Measurements from ENCODE around the gene TRAF3IP1. TPM values are rescaled to one million over a fixed set of nuclear protein-coding genes. Genes with fewer than 3 reads are reported as not detected.
"Not testable (repeated sequence)": the region's sequence is repeated elsewhere in the genome, so short reads cannot be mapped to it uniquely, and the experiment has no call there.

The TRAF3IP1 gene
- polyA plus RNA-seq, 3 donors, result 22.7 to 24.6 (median 22.8) TPM

DNA sequence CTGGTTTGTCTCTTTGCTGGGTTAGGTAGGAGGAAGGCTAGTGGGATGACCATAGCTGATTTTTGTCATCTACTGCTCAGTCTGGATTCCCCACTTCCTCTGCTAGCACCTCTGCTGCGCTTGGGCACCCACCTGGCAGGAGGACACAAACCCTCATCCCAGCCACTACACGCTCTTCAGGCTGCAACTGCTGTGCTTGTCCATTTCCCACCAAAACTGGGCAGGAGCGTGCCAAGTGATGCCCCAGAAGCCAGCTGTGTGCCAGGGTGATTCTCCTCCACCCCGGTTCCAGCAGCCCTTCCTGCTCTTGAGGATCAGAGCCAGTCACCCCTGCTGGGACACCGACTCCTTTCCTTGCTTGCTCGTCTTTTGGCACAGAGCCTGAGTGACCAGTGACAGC is 16.2 kb upstream of the TRAF3IP1 start:
- DNase-seq (ENCODE audit: extremely low read depth in 1 of 11, low read depth in 9 of 11, low spot score in 4 of 11), result no peak

DNA sequence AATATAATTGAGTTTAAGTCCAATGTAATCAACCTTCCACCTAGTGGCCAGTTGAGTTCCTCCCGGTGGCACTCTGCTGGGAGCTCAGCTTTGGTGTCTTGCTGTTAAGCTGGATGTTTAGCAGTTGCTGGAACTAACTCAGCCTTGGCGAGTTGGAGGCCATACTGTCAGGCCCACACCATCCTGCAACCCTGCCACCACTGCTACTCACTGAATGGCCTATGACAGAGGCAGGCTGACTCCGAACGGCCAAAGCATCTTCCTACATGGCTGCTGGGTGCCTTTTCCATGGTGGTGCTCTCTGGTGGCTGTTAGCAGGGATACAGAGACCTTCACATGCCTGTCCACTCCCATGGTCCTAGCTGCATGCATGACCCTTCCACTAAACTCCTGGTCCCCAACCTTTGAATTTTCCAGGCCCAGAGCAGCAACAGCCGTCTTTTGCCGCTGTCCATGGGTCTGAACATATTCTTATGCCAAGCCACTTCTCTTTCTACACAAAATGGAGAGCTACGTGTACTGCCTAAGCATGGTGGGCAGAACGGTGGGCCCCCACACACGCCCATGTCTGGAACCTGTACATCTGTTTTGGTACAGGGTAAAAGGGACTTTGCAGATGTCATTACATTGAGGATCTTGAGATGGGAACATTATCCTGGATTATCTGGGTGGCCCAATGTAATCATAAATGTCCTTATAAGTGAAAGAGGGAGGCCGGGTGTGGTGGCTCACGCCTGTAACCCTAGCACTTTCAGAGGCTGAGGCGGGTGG is 15.0 kb upstream of the TRAF3IP1 start:
- no peak for DNase-seq (ENCODE audit: extremely low read depth in 1 of 11, low read depth in 9 of 11, low spot score in 4 of 11)

DNA sequence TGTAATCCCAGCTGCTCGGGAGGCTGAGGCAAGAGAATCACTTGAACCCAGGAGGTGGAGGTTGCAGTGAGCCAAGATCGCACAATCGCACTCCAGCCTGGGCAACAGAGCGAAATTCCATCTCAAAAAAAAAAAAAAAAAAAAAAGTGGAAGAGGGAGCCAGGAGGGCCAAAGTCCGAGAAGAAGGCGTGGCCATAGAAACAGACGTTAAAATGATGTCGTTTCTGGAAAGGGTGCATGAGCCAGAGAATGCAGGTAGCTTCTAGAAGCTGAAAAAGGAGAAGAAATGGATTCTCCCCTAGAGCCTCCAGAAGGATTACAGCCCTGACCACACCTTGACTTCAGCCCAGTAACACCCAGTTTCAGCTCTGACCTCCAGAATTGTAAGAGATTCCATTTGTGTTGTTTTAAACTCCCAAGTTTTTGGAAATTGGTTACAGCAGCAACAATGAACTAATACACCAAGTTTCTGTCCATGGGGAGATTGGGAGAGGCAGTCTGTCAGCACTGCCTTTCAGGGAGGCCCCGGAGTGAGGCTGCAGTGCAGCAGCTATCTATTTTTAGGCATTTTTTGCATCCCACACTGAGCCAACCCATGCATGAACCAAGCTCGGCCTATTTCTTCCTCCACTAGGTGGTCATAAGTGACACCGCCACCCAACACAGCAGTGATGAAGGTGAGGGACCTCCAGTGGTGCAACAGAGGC is 14.2 kb upstream of the TRAF3IP1 start:
- no peak for DNase-seq (ENCODE audit: extremely low read depth in 1 of 11, low read depth in 9 of 11, low spot score in 4 of 11)

DNA sequence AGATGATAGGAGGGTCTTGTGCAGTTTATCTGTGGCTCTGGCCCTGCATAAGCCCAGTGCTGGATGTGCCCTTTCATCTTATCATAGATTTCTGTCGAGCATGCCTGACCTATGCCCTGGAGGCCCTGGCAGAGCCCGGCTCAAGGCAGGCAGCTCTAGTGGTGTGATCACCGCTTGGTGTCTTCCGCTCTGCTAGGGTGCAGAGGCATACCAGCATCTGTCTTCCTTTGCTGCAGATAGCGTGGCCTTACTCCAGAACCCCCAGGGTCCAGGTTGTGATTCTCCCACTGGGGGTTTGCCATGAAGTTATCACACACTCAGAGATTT is 13.7 kb upstream of the TRAF3IP1 start:
- DNase-seq (ENCODE audit: extremely low read depth in 1 of 11, low read depth in 9 of 11, low spot score in 4 of 11), result no peak

DNA sequence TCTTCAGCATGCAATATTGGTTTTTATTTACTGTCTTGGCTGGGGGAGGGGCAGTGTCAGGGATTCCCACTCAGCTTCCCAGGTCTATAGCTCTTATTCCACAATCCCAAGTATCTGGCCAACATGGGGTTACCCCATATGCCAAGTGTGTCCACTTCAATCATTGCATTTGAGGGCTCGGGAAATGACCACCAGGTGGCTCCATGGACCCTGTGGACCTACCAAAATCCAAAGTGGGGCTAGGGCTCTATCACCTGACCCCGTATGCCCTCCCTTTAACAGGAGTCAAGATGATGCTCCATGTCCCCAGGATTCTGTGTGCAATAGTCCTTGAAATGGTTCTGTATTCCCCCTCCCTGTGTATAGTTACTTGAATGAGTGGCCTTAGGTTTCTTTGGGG is 12.1 kb upstream of the TRAF3IP1 start:
- no peak for DNase-seq (ENCODE audit: extremely low read depth in 1 of 11, low read depth in 9 of 11, low spot score in 4 of 11)

DNA sequence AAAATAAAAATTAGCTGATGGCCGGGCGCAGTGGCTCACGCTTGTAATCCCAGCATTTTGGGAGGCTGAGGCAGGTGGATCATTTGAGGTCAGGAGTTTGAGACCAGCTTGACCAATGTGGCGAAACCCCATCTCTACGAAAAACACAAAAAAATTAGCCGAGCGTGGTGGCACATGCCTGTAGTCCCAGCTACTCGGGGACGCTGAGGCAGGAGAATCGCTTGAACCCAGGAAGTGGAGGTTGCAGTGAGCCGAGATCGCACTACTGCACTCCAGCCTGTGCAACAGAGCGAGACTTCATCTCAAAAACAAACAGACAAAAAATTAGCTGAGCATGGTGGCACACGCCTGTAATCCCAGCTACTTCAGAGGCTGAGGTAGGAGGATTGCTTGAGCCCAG is 9.6 kb upstream of the TRAF3IP1 start:
- DNase-seq (ENCODE audit: extremely low read depth in 1 of 11, low read depth in 9 of 11, low spot score in 4 of 11), result not testable (repeated sequence)

DNA sequence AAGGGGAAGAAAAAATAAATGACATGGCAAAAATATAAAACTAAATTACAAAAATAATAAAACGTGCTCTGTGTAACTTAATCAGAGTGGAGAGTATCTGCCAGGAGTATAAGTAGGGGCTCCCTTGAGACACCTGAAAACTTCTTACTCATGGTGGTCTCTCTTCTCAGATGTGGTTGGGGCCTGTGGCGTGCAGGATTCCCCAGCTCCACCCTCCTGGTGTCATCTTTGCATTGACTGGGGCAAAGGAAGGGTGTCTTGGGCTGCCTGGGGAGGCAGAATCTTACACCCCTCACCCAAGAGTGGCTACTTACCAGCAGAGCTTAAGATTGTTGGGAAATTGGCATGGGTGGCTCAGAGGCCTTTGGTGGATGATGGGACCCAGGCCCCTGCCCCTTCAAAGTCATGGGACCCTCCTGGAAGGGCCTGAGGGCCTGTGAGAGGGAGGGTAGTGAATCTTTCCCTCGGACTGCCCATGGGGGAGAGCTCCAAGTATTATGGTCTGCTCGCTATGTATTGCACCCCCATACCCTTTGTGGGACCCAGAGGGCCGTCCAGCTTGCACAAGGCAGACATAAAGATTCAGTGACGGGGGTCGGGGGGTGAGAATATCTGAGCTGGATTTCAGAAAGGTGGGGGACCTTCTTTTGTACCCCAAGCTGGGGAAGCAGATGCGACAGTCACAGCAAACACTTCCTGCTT is 6.9 kb upstream of the TRAF3IP1 start:
- DNase-seq (ENCODE audit: extremely low read depth in 1 of 11, low read depth in 9 of 11, low spot score in 4 of 11), result no peak

DNA sequence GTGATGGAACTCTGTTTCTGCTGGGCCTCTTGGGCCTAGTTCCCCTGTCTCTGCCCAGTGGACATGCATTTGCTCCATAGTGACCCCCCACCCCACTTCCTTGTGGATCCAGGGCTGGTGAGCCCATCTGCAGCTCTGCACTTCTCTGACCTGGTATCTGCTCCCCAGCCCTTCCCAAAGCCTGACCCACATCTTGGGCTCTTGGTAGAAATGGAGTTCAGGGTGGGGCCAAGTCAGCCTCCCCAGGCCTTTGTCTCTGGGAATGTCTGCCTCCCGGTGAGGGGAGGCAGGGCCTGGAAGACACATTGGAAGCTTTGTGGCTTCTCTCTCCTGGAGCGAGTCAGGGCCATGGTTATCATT is 6.3 kb upstream of the TRAF3IP1 start:
- no peak for DNase-seq (ENCODE audit: extremely low read depth in 1 of 11, low read depth in 9 of 11, low spot score in 4 of 11)

DNA sequence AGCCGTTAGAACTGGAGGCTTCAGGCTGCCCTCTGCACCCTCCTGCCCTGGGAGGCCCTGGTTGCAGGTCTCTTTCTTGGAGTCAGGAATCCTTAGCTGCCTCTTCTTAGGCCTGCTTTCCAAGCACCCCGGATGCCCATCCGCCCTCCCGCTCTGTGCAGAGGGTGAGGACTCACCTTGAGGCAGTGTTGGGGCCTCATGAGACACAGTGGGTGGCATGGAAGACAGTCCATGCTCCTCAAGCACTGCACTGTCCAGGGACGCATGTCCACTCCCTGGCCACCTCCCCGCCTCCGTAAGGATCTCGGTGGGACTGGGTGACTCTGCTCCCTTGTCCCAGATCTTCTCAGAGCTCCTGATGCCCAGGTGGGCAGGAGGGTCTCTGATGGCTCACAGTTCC is 5.7 kb upstream of the TRAF3IP1 start:
- no peak for DNase-seq (ENCODE audit: extremely low read depth in 1 of 11, low read depth in 9 of 11, low spot score in 4 of 11)

DNA sequence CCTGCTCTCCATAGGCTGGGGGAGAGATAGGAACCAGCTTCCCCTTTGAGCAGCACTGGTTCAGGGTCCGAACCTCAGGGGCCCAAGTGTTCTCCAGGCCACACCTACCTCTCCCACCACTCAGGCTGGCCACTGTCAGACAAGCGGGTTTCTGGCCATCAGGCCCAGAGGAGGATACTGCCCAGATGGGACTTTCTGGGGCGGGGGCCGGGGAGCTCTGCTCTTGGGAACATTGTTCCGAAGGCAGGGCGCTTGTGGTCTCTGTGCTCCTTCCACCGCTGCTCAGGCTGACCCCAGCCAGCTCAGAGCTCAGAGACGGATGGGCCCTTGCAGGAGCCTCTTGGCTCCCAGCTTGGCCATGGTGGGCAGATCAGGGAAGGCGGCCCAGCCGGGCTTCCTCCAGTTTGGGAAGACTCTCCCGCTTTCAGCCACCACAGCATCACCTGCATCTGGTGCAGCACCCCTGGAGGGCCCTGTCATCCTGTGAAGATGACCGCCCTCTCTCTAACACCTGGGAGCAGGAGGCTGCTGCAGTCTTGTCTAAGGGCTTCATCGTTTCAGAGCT is 5.2 kb upstream of the TRAF3IP1 start:
- no peak for DNase-seq (ENCODE audit: extremely low read depth in 1 of 11, low read depth in 9 of 11, low spot score in 4 of 11)

DNA sequence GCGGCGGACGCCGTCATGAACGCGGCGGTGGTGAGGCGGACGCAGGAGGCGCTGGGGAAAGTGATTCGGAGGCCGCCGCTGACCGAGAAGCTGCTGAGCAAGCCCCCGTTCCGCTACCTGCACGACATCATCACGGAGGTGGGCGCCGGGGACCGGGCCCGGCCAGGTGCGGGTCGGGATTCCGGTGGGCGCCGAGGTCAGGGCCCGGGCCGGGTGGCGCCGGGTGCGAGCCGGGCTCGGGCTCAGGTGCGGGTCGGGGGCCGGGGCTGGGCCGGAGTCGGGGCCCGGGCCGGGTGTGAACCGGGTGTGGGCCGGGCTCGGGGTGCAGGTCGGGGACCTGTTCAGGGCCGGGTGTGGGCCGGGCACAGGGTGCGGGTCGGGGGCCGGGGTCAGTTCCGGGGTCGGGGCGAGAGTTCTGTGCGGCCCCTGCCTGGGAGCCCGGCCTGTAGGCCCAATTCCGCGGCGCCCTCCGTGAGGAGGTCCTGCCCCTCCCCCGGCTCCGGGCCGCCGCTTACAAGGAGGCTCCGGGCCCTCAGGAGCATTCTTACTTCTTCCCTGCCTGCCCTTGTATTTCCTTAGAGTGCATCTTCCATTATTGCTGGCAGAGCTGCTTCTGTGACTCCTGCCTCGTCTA is 447 bp downstream of the TRAF3IP1 start:
- DNase-seq (ENCODE audit: extremely low read depth in 1 of 11, low read depth in 9 of 11, low spot score in 4 of 11), result no peak

DNA sequence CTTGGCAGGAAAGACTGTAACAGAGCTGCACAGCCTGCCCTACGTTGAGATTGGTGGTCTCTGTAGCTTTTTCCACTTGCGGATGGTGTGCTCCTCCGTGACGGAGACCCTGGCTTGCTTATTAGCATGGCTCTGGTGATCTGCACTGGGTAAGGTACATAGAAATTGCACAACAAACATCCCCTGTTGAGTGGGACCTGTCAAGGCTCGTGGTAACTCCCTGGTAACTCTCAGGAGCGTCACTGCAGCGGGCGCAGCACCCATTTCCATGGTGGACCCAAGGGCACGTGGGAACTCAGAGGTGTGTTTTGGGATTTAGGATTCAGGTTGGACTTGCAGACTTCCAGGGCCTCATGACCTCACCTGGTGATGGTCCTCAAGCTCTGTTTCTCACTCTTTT is 1.1 kb downstream of the TRAF3IP1 start:
- DNase-seq (ENCODE audit: extremely low read depth in 1 of 11, low read depth in 9 of 11, low spot score in 4 of 11), result no peak

DNA sequence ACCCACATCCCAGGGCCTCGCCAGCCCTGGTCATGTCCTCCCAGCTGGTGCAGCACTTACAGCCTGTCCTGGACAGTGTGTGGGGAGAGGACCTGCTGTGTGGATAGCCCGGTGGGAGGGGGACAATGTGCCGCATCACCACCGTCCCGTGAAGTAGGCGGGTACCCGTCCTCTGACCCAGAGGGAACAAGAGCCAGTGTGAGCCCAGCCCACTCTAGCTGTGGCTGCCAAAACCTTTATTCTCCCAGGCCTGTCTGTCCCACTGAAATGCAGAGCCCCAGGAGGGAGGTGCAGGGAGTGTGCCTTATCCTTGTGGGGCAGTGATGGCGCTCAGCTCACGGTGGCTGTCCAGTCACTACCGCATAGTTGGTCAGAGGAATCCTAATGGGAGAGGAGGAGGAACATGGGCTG is 1.7 kb downstream of the TRAF3IP1 start:
- no peak for DNase-seq (ENCODE audit: extremely low read depth in 1 of 11, low read depth in 9 of 11, low spot score in 4 of 11)

DNA sequence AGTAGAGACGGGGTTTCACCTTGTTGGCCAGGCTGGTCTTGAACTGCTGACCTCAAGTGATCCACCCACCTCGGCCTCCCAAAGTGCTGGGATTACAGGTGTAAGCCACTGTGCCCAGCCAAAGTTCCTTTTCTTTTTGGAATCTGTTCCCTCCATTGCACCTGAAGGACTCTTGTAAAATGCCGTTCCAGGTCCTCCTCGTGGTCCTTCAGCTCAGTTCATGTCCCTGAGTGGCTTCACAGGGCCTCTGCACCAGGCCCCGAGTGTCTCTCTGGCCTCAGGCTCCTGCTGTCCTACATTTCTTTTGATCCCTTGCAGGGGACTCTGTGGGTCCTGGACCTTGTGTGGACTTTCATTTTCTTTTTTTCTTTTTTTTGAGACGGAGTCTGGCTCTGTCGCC is 3.9 kb downstream of the TRAF3IP1 start:
- DNase-seq (ENCODE audit: extremely low read depth in 1 of 11, low read depth in 9 of 11, low spot score in 4 of 11), result not testable (repeated sequence)

DNA sequence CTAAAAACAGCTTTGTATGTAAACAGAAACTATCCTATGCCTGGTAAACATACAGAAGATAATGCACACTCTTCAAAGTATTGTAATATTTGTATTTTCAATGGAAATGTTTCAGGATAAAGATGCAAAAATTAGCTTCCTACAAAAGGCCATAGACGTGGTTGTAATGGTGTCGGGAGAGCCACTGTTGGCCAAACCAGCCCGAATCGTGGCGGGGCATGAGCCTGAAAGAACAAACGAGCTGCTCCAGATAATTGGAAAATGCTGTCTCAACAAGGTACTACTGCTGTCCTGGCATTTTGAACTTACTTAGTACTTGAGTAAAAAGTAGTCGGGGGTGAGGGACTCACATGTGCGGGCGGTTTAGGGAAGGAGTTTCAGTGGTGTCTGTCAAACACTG is 5.4 kb downstream of the TRAF3IP1 start:
- DNase-seq (ENCODE audit: extremely low read depth in 1 of 11, low read depth in 9 of 11, low spot score in 4 of 11), result no peak

DNA sequence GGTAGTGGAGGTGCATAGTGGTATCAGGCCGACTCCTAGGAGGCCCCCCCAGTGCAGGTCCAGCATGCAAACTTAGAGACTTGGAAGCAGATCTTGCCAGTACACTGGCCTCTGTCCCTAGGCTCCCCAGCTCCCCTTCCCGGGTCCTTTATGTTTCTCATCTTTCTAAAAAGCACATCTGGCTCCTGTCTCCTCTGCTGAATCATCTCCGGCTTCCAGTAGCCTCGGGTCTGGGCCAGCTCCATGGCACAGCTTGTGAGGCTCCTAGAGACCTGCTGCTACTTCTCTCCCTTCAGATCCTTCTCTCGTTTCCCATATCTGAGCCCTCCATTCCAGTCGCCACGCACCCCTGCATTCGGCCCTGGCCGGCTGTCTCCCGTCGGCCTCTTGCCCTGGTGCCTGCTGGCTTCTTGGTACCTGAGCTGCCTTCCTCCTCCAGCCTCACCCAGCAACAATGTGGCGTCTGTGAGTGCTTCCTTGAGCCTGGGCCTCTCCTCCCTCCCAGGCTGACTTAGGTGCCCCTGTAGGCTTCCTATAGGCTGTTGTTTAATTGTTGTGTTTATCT is 6.6 kb downstream of the TRAF3IP1 start:
- no peak for DNase-seq (ENCODE audit: extremely low read depth in 1 of 11, low read depth in 9 of 11, low spot score in 4 of 11)

DNA sequence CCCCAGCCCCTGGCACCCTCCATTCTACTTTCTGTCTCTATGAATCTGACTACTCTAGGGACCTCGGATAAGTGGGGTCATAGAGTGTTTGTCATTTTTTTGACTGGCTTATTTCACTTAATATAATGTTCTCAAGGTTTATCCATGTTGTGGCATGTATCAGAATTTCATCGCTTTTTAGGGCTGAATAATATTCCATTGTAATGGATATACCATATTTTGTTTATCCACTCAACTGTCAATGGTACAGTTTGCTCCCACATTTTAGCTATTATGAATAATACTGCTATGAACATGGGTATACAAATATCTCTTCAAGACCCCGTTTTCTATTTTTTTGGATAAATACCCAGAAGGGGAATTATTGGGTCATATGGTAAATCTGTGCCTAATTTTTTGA is 7.4 kb downstream of the TRAF3IP1 start:
- DNase-seq (ENCODE audit: extremely low read depth in 1 of 11, low read depth in 9 of 11, low spot score in 4 of 11), result no peak

DNA sequence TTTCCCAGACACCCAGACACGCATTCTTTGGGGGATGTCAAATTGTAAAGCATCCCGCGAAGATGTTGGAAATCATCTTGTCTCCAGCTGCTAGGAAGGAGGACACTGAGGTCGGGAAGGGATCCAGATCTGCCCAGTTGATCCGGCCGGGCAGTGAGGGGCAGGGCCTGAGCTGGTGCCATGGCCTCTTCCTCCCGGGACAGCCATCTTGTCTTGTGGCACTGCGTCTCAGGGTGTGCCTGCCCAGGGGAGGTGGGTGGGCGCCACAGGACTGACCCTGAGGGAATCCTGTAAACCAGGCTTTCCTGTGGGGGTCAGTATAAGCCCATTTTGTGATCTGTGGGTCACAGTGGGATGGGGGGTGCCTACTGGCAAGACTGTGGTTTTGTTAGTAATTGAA is 10.1 kb downstream of the TRAF3IP1 start:
- no peak for DNase-seq (ENCODE audit: extremely low read depth in 1 of 11, low read depth in 9 of 11, low spot score in 4 of 11)

DNA sequence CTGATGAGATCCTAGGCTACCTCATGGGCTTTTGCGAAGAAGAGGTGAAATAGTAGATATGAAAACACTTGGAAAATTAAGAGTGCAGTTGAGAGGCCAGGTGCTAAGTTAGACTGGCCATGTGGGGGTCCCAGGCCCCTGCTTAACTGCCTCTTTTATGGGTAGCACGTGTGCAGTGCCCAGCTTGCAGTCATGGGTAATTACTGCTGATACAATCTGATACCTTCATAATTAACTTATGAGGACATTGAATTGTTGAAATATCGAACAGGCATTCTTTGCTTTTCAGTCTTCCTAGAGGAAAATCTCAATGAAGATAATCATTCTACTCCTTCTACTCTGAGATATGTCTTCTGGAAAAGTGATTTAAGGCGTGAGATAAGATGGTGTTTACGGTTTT is 11.6 kb downstream of the TRAF3IP1 start:
- DNase-seq (ENCODE audit: extremely low read depth in 1 of 11, low read depth in 9 of 11, low spot score in 4 of 11), result no peak

All from renal cortex interstitium (tissue), 11 donors.